ENCODE results near the gene KSR2.

GRCh38 chr12:117538926-117539325, 429.9 kb downstream of the KSR2 start:
- TF ChIP-seq POLR2AphosphoS5 (IDR thresholded peaks at IDR 0.05) (no peak), CTCF (IDR thresholded peaks at IDR 0.05) (no peak), POLR2A (IDR thresholded peaks at IDR 0.05) (no peak)
